ENCODE data around the gene SCT. TPM values are rescaled to one million over a fixed set of nuclear protein-coding genes. Genes with fewer than 3 reads are reported as not detected.

SCT gene
- total RNA-seq, 1 experiment from 2014 or later: not detected

DNA sequence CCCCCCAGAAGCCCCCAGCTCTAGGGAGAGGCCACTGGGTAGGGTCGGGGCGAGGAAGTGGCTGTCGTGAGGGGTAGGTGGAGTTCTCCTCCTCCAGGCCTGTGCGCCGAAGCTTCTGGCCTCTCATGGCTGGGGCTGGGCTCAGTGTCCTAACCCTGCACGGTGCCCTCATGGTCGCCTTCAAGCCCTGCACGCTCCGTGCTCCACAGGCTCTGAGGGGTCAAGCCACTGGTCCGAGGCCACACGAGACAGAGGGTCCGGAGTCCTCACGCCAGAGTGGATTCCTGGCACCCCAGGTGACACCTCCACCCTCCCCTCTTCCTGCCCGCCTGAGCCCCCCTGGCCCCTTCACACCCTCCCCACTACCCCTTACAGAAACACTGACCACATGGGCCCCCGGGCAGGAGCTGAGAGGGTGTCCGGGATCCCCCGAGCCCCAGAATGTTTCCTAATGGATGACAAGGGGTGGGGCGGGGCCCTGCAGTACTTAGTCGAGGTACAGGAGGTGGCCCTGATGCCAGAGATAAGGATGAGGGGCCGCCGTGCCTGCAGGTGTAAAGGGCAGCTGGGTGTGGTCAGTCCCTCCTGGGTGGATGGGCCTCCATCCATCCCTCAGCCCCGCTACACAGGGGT, 1.2 kb downstream of the SCT start:
- DNase-seq (ENCODE audit: low spot score): no peak
- in situ Hi-C loops (cut with HindIII; ENCODE audit: low sequenced_read_pairs): no loop called here

DNA sequence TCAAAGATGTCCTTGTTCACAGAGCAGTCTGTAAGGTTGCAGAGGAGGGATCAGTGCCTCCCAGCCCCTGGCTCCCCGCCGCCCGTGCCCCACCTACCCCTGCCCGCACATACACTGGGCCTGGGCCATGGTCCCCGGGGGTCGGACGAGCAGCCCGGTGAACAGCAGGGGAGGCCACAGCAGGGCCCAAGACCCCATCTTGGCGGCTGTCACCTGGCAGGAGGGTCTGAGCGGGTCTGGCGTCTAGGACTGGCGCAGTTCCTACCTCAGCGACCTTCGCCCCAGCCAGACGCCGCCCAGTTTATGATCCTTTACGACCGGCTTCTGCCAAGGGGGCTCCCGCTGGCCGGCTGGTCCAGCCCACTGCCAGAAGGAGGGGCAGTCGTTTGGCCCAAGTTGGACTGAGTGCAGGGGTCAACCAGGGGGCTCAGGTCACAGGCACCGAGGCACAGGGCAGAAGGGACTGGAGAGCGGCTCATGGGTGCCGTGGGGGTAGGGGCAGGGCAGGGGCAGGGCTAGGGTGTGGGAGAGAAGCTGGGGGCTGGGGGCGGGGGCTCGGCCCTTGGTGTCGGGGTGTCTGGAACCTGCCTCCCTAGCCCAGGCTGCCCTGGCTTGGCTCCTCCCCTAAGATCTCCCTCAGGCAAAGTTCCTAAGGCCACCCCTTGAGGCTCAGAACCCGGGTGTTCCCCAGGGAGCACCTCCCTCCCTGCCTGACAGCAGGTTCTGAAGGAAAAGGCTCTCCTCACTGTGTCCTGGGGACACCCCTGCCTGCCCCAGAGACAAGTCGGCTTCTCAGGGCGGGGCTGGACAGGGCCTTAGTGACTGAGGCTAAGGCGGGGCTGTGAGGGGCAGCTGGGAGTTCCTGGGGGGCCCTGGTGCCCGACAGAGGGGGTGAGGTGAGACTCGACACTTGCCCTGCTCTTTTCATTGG, 2.0 kb downstream of the SCT start, which contains the start of gene CDHR5:
TSS of gene CDHR5 (minus strand) at position 251 of the 931 bp plus-strand sequence. CDS start at position 198, 53 bp downstream.
- in situ Hi-C loops (cut with HindIII; ENCODE audit: low sequenced_read_pairs): no loop called here

DNA sequence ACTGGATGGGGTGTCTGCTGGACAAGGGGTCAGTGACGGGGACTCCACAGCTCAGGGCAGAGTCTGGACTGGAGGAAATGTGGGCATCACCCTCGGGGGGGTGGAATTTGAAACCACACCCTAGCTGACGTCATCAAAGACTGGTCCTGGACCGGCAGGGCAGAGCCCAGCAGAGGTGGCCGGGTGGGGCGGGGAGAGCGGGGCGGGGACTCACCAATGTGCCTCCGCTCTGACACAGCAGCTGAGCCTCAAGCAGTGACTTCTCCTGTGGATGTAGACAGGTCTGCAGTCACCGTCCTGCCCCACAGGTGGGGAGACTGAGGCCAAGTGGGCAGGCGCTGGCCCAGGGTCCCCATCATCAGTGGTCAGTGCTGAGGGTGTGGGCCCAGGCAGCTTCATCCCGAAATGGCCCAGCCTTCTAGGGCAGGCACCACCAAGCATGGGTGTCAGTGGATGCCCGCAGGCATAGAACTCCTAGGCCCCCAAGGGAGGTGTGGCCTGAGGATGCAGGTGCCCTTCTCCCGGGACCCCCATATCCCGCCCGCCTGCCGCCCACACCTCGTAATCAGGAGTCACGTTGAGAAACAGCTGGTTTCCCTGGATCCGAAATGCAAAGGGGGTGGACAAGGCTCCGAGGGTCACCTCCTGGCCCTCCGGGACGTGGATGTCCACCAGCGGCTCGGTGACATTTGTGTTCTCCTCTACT, 2.8 kb downstream of the SCT start:
- DNase-seq (ENCODE audit: low spot score): no peak
- in situ Hi-C loops (cut with HindIII; ENCODE audit: low sequenced_read_pairs): no loop called here

More for the DNA sequence above, 2.0 kb downstream of the SCT start, which contains the start of gene CDHR5:
- no peak for DNase-seq (ENCODE audit: low spot score)

DNA sequence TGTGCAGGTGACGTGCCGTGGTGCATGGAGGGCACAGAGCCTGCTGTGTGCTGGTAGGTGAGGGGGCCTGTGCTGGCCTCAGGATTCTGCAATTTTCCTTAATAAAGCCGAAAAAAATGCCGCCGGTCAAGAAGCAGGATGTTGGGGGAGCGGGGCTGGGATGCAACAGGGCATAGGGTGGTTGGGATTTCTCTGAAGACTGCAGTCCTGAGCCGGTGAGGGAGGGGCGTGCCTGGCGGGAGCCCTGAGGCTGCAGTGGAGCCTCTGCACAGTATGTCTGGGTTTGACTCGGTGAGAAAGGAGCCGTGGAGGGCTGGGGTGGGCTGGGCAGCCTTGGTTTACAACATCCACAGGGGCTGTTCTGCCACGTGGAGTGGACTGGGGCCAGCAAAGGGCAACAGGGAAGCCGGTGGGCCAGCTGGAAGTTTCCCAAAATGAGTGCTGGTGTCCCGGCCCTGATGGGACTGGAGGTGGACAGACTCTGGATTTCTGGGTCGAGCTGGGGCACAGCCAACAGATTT, 3.6 kb downstream of the SCT start:
- no peak for DNase-seq (ENCODE audit: low spot score)
- in situ Hi-C loops (cut with HindIII; ENCODE audit: low sequenced_read_pairs): no loop called here

DNA sequence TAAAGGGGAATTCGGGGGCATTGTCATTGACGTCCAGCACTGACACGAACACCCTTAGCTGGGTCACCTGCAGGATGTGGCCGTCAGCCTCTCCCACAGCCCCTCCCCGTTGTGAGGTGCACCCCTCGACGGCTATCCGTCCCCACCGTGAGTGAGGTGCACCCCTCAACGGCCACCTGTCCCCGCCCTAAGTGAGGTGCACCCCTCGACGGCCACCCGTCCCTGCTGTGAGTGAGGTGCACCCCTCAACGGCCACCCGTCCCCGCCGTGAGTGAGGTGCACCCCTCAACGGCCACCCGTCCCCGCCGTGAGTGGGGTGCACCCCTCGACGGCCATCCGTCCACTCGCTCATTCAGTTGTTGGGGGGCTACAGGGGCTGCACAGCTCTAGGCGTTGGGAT, 5.1 kb downstream of the SCT start:
- in situ Hi-C loops (cut with HindIII; ENCODE audit: low sequenced_read_pairs): no loop called here
- no peak for DNase-seq (ENCODE audit: low spot score)

DNA sequence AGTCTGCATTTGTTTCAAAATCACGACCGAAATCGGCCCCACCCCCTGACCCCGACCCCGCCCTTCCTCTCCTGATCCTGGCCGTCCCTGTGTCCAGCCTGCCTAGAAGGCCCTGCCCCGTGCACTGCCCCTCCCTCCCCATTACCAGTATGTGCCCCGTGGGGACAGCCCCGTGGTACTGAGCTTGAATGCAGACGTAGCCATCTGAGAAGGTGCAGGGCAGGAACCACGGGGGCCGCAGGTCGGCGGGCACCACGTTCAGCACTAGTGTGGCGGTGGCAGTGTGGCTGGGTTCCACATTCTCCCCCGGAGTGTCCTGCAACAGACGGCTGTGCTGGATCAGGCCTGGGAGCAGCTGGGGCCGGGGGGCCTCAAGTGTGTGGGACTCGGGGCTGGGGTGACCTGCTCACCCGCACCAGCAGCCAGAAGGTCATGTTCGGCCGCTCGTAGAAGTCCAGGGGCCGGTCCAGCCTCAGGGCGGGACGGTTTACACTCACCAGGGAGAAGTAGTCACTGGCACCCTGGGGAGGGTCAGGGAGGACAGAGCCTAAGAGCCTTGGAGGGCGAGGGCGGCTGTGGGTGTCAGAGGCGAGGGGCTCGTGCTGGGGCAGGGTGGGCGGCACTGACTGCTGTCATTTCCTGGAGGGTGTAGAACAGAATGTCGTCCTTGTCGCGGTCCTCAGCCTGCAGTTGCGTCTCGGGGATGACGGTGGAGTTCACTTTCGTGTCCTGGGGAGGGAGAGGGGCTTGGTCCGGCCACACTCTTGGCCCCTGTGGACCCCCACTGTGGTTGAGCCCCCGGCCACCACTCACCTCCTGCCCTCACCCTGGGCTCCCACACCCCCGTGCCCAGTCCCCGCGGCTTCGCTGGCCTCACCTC, 5.8 kb downstream of the SCT start:
- DNase-seq (ENCODE audit: low spot score): no peak
- in situ Hi-C loops (cut with HindIII; ENCODE audit: low sequenced_read_pairs): no loop called here

DNA sequence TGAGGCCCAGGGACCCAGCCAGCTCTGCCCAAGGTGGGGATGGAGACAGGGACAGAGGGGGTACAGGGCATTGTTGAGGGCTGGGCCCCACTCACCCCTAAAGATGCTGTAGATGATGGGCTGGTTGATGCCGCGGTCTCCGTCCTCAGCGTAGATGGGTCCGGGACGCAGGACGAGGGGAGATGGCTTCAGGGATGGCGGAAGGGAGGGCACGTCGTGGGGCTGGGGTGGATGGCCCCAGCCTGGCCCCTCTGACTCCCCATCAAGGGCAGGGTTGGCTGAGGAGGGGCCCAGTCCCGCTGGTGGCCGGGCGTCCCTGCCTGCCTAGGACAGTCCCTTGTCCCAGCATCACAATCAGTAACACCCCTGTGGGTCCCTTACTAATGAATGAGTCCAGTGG, 6.8 kb downstream of the SCT start:
- in situ Hi-C loops (cut with HindIII; ENCODE audit: low sequenced_read_pairs): no loop called here
- no peak for DNase-seq (ENCODE audit: low spot score)

DNA sequence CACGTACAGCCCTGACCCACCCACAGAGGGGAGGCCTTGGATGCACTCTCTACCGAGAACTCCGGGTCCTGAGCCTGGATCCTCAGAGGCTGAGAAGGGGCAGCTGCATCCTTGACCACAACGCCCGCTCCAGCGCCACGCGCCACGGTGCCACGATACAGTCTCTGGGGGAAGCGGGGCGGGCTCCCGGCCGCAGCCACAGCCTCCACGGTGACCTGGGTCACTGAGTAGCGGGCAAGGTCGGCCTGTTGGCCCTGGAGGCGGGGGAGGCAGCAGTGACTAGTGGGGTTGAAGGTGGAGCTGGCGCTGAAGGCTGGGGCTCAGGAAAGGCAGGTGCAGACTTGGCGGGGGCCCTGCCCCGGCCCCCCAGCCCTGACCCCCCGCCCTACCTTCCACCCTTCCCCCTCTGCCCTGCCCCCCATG, 7.3 kb downstream of the SCT start:
- in situ Hi-C loops (cut with HindIII; ENCODE audit: low sequenced_read_pairs): no loop called here
- DNase-seq (ENCODE audit: low spot score): no peak

DNA sequence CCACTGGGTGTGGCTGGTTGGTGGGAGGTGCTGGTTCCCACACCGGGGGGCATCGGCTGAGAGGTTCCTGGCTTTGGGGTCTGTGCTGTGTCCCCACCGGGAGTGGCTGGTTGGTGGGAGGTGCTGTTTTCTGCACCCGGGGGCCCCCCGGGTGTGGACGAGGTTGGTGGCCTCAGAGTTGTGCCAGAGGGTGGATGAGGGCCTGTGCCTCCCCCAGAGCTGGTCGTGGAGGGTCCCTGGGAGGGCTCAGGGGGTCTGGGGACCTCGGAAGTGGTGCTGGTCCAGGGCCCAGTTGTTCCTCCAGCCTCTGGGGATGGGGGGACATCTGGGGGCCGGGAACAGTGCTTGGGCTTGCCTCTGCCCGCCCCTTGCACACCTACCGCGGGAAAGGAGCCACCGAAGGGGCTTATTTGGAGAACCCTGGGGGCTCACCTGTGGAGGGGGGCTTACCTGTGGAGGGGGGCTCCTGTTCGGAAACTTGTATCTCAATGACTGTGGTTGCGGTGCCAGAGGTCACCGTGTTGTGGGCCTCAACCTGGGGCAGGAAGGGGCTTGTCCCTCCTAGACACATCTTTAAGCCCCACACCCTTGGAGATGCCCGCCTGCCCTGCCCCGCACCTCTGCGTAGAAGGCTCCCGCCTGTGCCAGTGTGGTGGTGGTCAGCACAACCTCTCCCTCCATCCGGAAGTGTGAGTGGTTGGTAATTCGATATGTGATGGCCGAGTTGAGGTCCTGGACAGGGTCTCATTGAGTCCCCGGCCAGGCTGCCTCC, 7.9 kb downstream of the SCT start:
- in situ Hi-C loops (cut with HindIII; ENCODE audit: low sequenced_read_pairs): no loop called here
- no peak for DNase-seq (ENCODE audit: low spot score)

DNA sequence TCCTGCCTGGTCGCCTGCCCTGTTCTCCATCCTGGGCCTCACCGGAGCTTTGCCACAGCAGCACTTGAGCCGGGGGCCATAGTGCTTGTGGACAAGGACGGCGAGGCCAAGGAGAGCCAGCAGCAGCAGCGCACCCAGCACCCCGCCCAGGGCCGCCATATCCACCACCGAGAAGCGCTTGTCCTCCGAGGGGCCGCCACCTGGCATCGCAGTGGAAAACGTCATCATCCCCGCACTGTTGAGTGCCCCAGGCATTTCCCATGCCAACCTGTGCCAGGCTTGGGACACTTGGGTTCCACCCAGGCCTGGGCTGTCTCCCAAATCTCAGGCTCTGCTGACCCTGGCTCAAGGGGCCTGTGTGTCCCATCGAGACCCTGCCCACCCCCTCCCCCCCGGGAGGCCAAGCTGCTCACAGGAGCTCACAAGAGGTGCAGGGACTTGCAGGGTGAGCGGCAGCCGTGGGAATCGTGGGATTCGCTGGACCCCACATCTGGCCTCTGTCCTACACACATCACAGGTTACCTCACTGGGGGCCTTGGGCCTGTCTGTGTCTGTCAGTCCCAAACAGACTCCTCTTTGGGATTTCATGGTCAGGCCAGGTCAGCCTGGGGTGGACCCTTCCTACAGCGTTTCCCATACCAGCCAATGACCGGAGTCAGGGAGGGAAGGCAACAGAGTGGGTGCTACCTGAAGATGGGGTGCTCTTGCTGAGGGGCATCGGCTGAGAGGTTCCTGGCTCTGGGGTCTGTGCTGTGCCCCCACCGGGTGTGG, 8.9 kb downstream of the SCT start:
- in situ Hi-C loops (cut with HindIII; ENCODE audit: low sequenced_read_pairs): no loop called here
- no peak for DNase-seq (ENCODE audit: low spot score)

DNA sequence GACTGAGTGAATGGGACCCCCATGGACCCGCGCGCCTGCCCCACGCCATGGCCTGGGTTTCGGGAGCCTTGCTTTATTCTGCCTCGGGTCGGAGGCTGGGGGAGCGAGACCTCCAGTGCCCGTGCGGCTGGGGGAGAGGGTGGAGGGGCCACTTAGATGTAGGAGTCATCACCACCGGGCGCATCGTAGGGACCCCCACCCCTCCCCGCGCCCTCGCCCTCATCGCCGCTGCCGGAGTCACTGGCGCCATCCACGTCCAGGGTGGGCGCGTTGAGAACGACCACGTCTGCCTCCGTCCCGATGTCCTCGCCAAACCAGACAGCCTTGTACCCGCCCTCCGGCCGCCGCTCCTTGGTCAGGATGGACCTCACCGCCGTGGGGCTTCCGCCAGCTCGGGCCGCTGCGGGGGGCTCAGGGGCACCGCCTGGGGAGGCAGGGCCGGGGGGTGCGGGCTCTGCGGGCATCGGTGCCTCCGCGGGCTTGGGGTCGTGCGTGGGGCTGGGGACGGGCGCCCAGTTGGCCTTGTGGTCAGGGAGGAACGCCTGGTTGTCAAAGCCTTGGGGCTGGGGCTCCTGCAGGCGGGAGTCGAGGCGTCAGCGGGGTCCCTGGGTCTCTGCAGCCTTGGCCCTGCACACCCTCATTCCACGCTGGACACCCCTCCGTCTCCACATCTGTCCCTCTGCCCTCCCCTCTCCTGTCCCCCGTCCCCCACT, 9.6 kb downstream of the SCT start:
- no peak for DNase-seq (ENCODE audit: low spot score)
- in situ Hi-C loops (cut with HindIII; ENCODE audit: low sequenced_read_pairs): no loop called here

DNA sequence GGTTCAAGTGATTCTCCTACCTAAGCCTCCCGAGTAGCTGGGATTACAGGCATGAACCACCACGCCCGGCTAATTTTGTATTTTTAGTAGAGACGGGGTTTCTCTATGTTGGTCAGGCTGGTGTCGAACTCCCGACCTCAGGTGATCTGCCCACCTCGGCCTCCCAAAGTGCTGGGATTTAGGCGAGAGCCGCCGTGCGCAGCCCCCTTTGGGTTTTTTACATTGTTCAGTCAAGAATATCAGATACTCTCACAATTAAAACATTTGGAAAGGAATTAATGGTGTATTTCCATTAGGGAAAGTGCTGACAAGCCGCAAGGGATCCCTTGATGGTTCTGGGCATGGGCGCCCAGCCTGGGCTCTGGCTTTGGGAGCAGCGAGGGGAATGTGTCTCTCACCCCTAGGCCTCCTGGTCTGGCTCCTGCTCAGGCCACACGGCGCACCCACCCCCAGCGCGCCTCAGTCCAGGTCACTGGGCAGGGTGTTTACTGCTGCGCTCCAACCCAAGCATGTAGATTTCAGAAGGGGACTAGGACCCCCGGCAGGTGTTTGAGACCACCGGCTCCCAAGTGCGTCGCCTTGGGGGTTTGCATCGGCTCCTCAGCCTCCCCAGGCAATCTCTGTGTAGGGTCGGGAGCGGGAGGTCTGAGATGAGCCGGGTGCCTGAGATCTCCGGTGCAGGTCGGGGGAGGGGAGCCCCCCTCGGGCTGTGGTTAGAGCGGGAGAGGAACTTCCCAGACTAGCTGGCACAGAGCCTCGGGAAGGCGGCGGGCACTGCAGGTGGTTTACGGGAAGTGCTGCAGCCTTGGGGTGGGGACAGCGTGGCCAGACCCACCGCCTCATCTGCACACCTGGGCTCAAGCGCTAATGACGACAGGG, 10.4 kb downstream of the SCT start:
- in situ Hi-C loops (cut with HindIII; ENCODE audit: low sequenced_read_pairs): no loop called here
- DNase-seq (ENCODE audit: low spot score): no peak

DNA sequence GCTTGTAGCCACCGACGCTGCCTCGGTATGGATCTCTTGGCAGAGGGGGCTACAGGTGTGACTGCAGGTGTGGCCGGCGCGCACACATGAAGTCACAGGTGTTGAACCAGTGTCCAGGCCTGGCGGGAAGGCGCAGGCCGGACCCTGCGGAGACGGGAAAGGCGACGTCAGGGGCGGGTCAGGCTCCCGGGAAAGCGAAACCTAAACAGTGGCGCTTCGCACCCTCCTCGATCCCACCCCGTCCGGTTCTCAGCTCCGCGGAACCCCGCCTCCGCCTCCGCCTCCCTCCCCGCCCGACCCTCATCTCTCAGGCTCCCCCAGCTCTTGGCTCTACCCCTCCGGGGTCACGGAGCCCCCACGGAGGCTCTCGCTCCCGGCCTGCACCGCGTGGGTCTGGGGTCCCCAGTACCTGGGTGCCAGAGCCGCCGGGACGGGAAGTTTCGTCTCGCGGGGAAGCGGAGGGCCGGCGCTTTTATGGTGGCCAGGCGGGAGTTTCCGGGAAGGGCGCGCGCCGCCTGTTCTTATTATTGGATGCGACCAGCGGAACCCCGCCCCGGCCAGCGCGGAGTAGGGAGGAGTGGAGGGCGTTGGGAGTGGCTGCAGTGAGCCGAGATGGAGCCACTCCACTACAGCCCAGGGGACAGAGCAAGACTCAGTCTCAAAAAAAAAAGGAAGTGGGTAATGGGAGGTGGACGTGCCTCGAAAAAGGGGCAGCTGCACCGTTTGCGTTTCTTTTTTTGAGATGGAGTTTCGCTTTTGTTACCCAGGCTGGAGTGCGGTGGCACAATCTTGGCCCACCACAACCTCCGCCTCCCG, 11.3 kb downstream of the SCT start, which contains the start of gene IRF7:
TSS of gene IRF7 (minus strand) at position 447 of the 816 bp plus-strand sequence. CDS start 586 bp downstream, outside the sequence.
- in situ Hi-C loops (cut with HindIII; ENCODE audit: low sequenced_read_pairs): no loop called here
- DNase-seq (ENCODE audit: low spot score): peak; percentile 85

DNA sequence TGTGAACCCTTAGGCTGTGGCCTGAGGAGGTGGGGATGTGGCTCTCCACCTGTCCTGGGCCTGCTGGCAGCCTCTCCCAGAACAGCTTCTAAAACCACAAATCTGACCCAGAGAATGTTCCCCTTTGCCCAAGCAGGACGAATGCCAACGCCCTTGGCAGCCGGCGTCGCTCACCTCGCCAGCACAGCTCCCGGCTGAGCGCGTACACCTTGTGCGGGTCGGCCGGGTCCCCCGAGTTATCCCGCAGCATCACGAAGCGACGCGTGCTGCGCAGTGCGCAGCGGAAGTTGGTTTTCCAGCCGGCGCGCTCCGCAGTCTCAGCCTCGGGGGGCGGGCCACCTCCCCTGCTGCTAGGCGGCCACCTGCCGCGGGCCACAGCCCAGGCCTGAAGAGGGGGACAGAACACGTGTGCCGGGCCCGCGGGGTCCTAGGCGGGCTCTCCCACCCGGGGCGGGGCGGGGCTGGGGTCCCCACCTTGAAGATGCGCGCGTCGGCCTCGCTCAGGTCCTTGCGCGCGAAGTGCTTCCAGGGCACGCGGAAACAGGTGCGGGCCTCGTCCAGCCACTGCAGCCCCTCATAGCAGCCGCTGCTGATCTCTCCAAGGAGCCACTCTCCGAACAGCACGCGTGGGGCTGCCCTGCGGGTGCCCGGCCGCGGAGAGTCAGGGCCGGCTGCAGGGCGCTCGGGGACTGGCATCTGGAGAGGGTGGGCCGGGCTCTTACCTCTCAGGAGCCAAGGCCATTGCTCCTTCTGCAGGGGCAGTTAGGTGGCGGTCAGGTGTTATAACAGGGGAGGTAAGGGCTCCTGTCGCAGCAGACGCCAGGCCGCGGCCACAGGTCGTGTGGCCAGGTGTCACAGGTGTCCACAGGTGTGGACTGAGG, 12.1 kb downstream of the SCT start:
- peak; percentile 71 for DNase-seq (ENCODE audit: low spot score)
- in situ Hi-C loops (cut with HindIII; ENCODE audit: low sequenced_read_pairs): no loop called here

All from G401 (cell line).